ENCODE results near the gene PPFIA3.

DNA sequence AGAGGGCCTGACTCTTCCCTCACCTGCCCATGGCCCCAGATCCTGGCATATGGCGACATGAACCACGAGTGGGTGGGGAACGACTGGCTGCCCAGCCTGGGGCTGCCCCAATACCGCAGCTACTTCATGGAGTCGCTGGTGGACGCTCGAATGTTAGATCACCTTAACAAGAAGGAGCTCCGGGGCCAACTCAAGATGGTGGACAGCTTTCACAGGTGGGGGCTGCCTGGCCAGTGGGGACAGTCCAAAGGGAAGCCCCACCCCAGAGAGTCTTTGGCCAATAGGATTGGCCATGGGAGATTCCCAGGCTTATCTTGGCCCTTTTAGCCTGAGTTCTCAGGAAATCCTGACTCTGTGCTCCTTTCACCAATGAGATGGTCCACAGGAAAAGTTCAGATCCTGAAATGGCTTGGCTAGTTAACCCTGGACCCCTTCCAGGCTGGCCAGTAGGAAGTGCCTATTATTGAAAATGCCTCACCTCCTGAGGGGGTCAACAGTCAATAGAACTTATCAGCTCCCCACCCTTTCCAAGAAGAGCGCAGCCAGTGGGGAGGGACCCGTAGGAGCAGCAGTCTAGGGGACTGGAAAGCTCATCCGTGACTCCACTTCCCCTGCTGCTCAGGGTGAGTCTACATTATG is 28.8 kb downstream of the PPFIA3 start:
- TF ChIP-seq, protein P1, sequence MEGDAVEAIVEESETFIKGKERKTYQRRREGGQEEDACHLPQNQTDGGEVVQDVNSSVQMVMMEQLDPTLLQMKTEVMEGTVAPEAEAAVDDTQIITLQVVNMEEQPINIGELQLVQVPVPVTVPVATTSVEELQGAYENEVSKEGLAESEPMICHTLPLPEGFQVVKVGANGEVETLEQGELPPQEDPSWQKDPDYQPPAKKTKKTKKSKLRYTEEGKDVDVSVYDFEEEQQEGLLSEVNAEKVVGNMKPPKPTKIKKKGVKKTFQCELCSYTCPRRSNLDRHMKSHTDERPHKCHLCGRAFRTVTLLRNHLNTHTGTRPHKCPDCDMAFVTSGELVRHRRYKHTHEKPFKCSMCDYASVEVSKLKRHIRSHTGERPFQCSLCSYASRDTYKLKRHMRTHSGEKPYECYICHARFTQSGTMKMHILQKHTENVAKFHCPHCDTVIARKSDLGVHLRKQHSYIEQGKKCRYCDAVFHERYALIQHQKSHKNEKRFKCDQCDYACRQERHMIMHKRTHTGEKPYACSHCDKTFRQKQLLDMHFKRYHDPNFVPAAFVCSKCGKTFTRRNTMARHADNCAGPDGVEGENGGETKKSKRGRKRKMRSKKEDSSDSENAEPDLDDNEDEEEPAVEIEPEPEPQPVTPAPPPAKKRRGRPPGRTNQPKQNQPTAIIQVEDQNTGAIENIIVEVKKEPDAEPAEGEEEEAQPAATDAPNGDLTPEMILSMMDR (IDR thresholded peaks at IDR 0.05), result no peak
- TF ChIP-seq, protein P2, sequence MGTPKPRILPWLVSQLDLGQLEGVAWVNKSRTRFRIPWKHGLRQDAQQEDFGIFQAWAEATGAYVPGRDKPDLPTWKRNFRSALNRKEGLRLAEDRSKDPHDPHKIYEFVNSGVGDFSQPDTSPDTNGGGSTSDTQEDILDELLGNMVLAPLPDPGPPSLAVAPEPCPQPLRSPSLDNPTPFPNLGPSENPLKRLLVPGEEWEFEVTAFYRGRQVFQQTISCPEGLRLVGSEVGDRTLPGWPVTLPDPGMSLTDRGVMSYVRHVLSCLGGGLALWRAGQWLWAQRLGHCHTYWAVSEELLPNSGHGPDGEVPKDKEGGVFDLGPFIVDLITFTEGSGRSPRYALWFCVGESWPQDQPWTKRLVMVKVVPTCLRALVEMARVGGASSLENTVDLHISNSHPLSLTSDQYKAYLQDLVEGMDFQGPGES (IDR thresholded peaks at IDR 0.05; ENCODE audit: low read depth, low read length), result no peak
- TF ChIP-seq RFX5 (IDR thresholded peaks at IDR 0.05; ENCODE audit: low read length) (no peak), CHD2 (IDR thresholded peaks at IDR 0.05; ENCODE audit: low read length, partially characterized antibody) (no peak), POLR2AphosphoS5 (IDR thresholded peaks at IDR 0.05; ENCODE audit: low read depth, low read length) (no peak), TCF12 (IDR thresholded peaks at IDR 0.05) (no peak), SMC3 (IDR thresholded peaks at IDR 0.05; ENCODE audit: low read depth, low read length) (no peak), FOXJ3 (CRISPR knock-in tag; IDR thresholded peaks at IDR 0.05) (no peak), JUND (IDR thresholded peaks at IDR 0.05) (no peak), SIN3A (IDR thresholded peaks at IDR 0.05; ENCODE audit: borderline replicate concordance, low read depth, low read length) (no peak), RAD21 (IDR thresholded peaks at IDR 0.05; ENCODE audit: low read length) (no peak), REST (IDR thresholded peaks at IDR 0.05; ENCODE audit: low read depth, low read length) (no peak), RXRA (IDR thresholded peaks at IDR 0.05; ENCODE audit: borderline replicate concordance, low read depth) (no peak)
- TF ChIP-seq, protein P3, sequence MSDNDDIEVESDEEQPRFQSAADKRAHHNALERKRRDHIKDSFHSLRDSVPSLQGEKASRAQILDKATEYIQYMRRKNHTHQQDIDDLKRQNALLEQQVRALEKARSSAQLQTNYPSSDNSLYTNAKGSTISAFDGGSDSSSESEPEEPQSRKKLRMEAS (IDR thresholded peaks at IDR 0.05; ENCODE audit: low read depth), result no peak
